Smooth muscle cell (in vitro differentiated cells): ENCODE results near the gene GPR132. TPM values are rescaled to one million over a fixed set of nuclear protein-coding genes. Genes with fewer than 3 reads are reported as not detected.
"Not testable (repeated sequence)": the region's sequence is repeated elsewhere in the genome, so short reads cannot be mapped to it uniquely, and the experiment has no call there.

Experiments used
- DNase-seq: peaks from one replicate; lab custom pipeline; 2025; ENCODE audit not compliant: unreplicated experiment; lab: John Stamatoyannopoulos, UW
- H2AFZ ChIP-seq: fragments of 200-600 bp; sonication (generic); 2 replicates; pipeline ENCODE4 v1.6.0; 2016; ENCODE audit warnings: antibody characterized with exemption, low read depth, mild to moderate bottlenecking
- H3F3A ChIP-seq: fragments of 200-600 bp; sonication (generic); 2 replicates; pipeline ENCODE4 v1.6.0; 2017; ENCODE audit warnings: antibody characterized with exemption, low read depth
- H3K27ac ChIP-seq: fragments of 200-600 bp; sonication (generic); 2 replicates; pipeline ENCODE4 v1.5.1; 2016; ENCODE audit warnings: low read depth, mild to moderate bottlenecking
- H3K27me3 ChIP-seq: fragments of 200-600 bp; sonication (generic); 2 replicates; pipeline ENCODE4 v1.6.1; 2016; ENCODE audit warnings: low read depth, mild to moderate bottlenecking
- H3K36me3 ChIP-seq: fragments of 200-600 bp; sonication (generic); 2 replicates; pipeline ENCODE4 v1.5.1; 2016; ENCODE audit warnings: low read depth
- H3K4me1 ChIP-seq: fragments of 200-600 bp; sonication (generic); 2 replicates; pipeline ENCODE4 v1.5.1; 2016; ENCODE audit warnings: low read depth
- H3K4me2 ChIP-seq: fragments of 200-600 bp; sonication (generic); 2 replicates; pipeline ENCODE4 v1.6.0; 2016; ENCODE audit warnings: mild to moderate bottlenecking
- H3K4me3 ChIP-seq: fragments of 200-600 bp; sonication (generic); 2 replicates; pipeline ENCODE4 v1.5.1; 2016; ENCODE audit warnings: mild to moderate bottlenecking
- H3K79me2 ChIP-seq: fragments of 200-600 bp; sonication (generic); 2 replicates; pipeline ENCODE4 v1.6.0; 2016; ENCODE audit warnings: low read depth, mild to moderate bottlenecking
- H3K9ac ChIP-seq: fragments of 200-600 bp; sonication (generic); 2 replicates; pipeline ENCODE4 v1.6.0; 2016; ENCODE audit warnings: low read depth
- H3K9me3 ChIP-seq: fragments of 200-600 bp; sonication (generic); replicated peaks from 2 replicates; pipeline ENCODE4 v1.5.1; 2016; ENCODE audit warnings: low read depth
- H4K20me1 ChIP-seq: fragments of 200-600 bp; sonication (generic); 2 replicates; pipeline ENCODE4 v1.6.0; 2016; ENCODE audit warnings: low read depth
- CTCF ChIP-seq: fragments of 200-600 bp; sonication (generic); IDR thresholded peaks from 2 replicates; pipeline ENCODE4 v1.5.1; 2017; ENCODE audit warnings: borderline replicate concordance, mild to moderate bottlenecking, antibody characterized with exemption; ENCODE audit not compliant: insufficient read depth, poor library complexity, severe bottlenecking
- WGBS: methylation state at CpG from one replicate; pipeline ENCODE4 v1.1.7; 2016; ENCODE audit warnings: low lambda C conversion rate; 5-methylcytosine and 5-hydroxymethylcytosine counted together
- polyA plus RNA-seq: library from polyadenylated mRNA; unstranded; fragments of >200 nt; fragmentation: Nextera tagmentation; extraction: Ambion mirVana; gene quantifications from 2 replicates; pipeline ENCODE4 v1.2.1, GENCODE V29; 2016
- total RNA-seq: library from RNA; depleted of rRNA; stranded (reverse); fragments of >200 nt; gene quantifications from 2 replicates; pipeline ENCODE4 v1.2.3, GENCODE V29; 2014

Gene GPR132
- total and polyA plus RNA-seq, 2 experiments from 2014 or later = 0.18 to 0.62 TPM

- no peaks in the 10 kb centered on the region for H3K79me2 ChIP-seq
- H4K20me1 ChIP-seq = no peaks in the 10 kb centered on the region
- WGBS = 89% methylated on average over 27 of the region's 28 CpGs
- no peak for DNase-seq
- H3K36me3 ChIP-seq = no peaks in the 10 kb centered on the region
- no peak overlapping the region for H3K4me3 ChIP-seq
- no peaks in the 10 kb centered on the region for H3K9me3 ChIP-seq
- H3K9ac ChIP-seq = no peak overlapping the region
- no peak overlapping the region for H2AFZ ChIP-seq
- H3K4me2 ChIP-seq = no peak overlapping the region
- H3K27ac ChIP-seq = no peak overlapping the region
- no peaks in the 10 kb centered on the region for H3F3A ChIP-seq
- peaks cover 7% of the 10 kb centered on the region for H3K4me1 ChIP-seq
- no peak for TF ChIP-seq CTCF
- no peaks in the 10 kb centered on the region for H3K27me3 ChIP-seq
These were observed 1.2 kb upstream of the GPR132 start for GRCh38 chr14:105066240-105067071.

GRCh38 chr14:105064721-105065143, 498 bp downstream of the GPR132 start:
- no peak overlapping the region for H2AFZ ChIP-seq
- H3K4me1 ChIP-seq = peaks cover 7% of the 10 kb centered on the region
- no peak overlapping the region for H3K27ac ChIP-seq
- no peaks in the 10 kb centered on the region for H3F3A ChIP-seq
- TF ChIP-seq CTCF = no peak
- WGBS = 85% methylated on average over 12 of the region's 12 CpGs
- no peaks in the 10 kb centered on the region for H3K36me3 ChIP-seq
- no peaks in the 10 kb centered on the region for H3K9me3 ChIP-seq
- H4K20me1 ChIP-seq = no peaks in the 10 kb centered on the region
- H3K4me2 ChIP-seq = no peak overlapping the region
- H3K27me3 ChIP-seq = no peaks in the 10 kb centered on the region
- no peaks in the 10 kb centered on the region for H3K79me2 ChIP-seq
- H3K9ac ChIP-seq = no peak overlapping the region
- no peak overlapping the region for H3K4me3 ChIP-seq
- no peak for DNase-seq

GRCh38 chr14:105064001-105064400, 1.2 kb downstream of the GPR132 start:
- H3K27ac ChIP-seq = no peak overlapping the region
- no peaks in the 10 kb centered on the region for H4K20me1 ChIP-seq
- H3K4me2 ChIP-seq = no peak overlapping the region
- DNase-seq = no peak
- H3K9ac ChIP-seq = no peak overlapping the region
- WGBS = 94% methylated on average over 10 of the region's 10 CpGs
- no peak overlapping the region for H3K4me3 ChIP-seq
- H3F3A ChIP-seq = no peaks in the 10 kb centered on the region
- peaks cover 7% of the 10 kb centered on the region for H3K4me1 ChIP-seq
- no peaks in the 10 kb centered on the region for H3K27me3 ChIP-seq
- no peaks in the 10 kb centered on the region for H3K79me2 ChIP-seq
- H3K9me3 ChIP-seq = no peaks in the 10 kb centered on the region
- H2AFZ ChIP-seq = no peak overlapping the region
- no peaks in the 10 kb centered on the region for H3K36me3 ChIP-seq
- TF ChIP-seq CTCF = no peak

GRCh38 chr14:105063506-105063905, 1.7 kb downstream of the GPR132 start:
- not testable (repeated sequence) for H3K9ac ChIP-seq, H3K9me3 ChIP-seq, H3K27me3 ChIP-seq, H3K4me1 ChIP-seq, H3K27ac ChIP-seq, H2AFZ ChIP-seq, H3K4me3 ChIP-seq, H4K20me1 ChIP-seq, H3F3A ChIP-seq, H3K79me2 ChIP-seq, H3K36me3 ChIP-seq, DNase-seq, H3K4me2 ChIP-seq
- 94% methylated on average over 10 of the region's 10 CpGs for WGBS
